Islet precursor cell (in vitro differentiated cells): ENCODE data around the gene TMBIM6.
"Not testable (repeated sequence)": the region's sequence is repeated elsewhere in the genome, so short reads cannot be mapped to it uniquely, and the experiment has no call there.

Experiments
- DNase-seq: peaks from one replicate; pipeline ENCODE4 v3.0.0-alpha.2; 2018

The TMBIM6 gene

GRCh38 chr12:49730568-49731101 is 10.7 kb upstream of the TMBIM6 start:
- DNase-seq, result no peak

GRCh38 chr12:49733219-49734017 is 7.9 kb upstream of the TMBIM6 start:
- no peak for DNase-seq

- DNase-seq, result not testable (repeated sequence)
Observed at GRCh38 chr12:49734900-49735299, 6.5 kb upstream of the TMBIM6 start.

GRCh38 chr12:49738721-49739120 is 2.6 kb upstream of the TMBIM6 start:
- DNase-seq, result not testable (repeated sequence)

GRCh38 chr12:49740277-49740676 is 1.1 kb upstream of the TMBIM6 start:
- DNase-seq, result not testable (repeated sequence)

- DNase-seq, result peak; percentile 98
Observed at GRCh38 chr12:49741882-49742620, 694 bp downstream of the TMBIM6 start.

- DNase-seq, result no peak
Observed at GRCh38 chr12:49744363-49744885, 3.1 kb downstream of the TMBIM6 start.

GRCh38 chr12:49748306-49748705 is 6.9 kb downstream of the TMBIM6 start:
- no peak for DNase-seq

- no peak for DNase-seq
Observed at GRCh38 chr12:49748800-49749199, 7.4 kb downstream of the TMBIM6 start.

GRCh38 chr12:49750027-49750995 is 9.0 kb downstream of the TMBIM6 start:
- no peak for DNase-seq

GRCh38 chr12:49750996-49751393 is 9.6 kb downstream of the TMBIM6 start:
- DNase-seq, result no peak

- DNase-seq, result no peak
Observed at GRCh38 chr12:49761677-49762467, 20.5 kb downstream of the TMBIM6 start.

- no peak for DNase-seq
Observed at GRCh38 chr12:49762468-49762847, 21.1 kb downstream of the TMBIM6 start.

- peak; percentile 86 for DNase-seq
Observed at GRCh38 chr12:49763006-49763591, 21.7 kb downstream of the TMBIM6 start.

GRCh38 chr12:49764126-49764525 is 22.8 kb downstream of the TMBIM6 start:
- DNase-seq, result peak; percentile 26

- peak; percentile 52 for DNase-seq
Observed at GRCh38 chr12:49766115-49766455, 24.7 kb downstream of the TMBIM6 start.

- DNase-seq, result peak; percentile 53
Observed at GRCh38 chr12:49767333-49767732, 26.0 kb downstream of the TMBIM6 start.

GRCh38 chr12:49773102-49773501 is 31.7 kb downstream of the TMBIM6 start:
- not testable (repeated sequence) for DNase-seq

GRCh38 chr12:49776413-49776812 is 35.1 kb downstream of the TMBIM6 start:
- peak; percentile 87 for DNase-seq

- no peak for DNase-seq
Observed at GRCh38 chr12:49776858-49777257, 35.5 kb downstream of the TMBIM6 start.

- DNase-seq, result no peak
Observed at GRCh38 chr12:49777341-49777740, 36.0 kb downstream of the TMBIM6 start.
